Fibroblast of lung (primary cell): ENCODE data around the gene KCNQ2.

Experiments used
- CTCF ChIP-seq, 2 donors: IDR thresholded peaks in 1 of 2; conservative IDR thresholded peaks in 1 of 2; 1 replicate in 1 of 2; 2 replicates in 1 of 2; pipeline ENCODE4 v1.5.1; 2011 to 2012; ENCODE audit warnings: low read length in 2 of 2, control low read depth in 1 of 2, inconsistent platforms in 1 of 2, low read depth in 1 of 2, mild to moderate bottlenecking in 1 of 2
- EZH2 ChIP-seq: IDR thresholded peaks from 2 replicates; pipeline ENCODE4 v1.5.1; 2012; ENCODE audit warnings: low read length, control low read depth, mild to moderate bottlenecking; ENCODE audit errors: missing control alignments

- no peak for TF ChIP-seq CTCF (conservative IDR thresholded peaks at IDR 0.05 in 1 of 2, IDR thresholded peaks at IDR 0.05 in 1 of 2; ENCODE audit: low read depth in 1 of 2, low read length in 2 of 2)
- no peak for TF ChIP-seq EZH2
Observed at GRCh38 chr20:63494420-63495166, 22.1 kb upstream of the KCNQ2 start.
